ENCODE results near the gene MCC. TPM values are rescaled to one million over a fixed set of nuclear protein-coding genes. Genes with fewer than 3 reads are reported as not detected.

MCC gene
- total and polyA plus RNA-seq, 4 donors, result 1.6 to 38.6 (median 11.2) TPM

- Histone ChIP-seq H3K9me3 (ENCODE audit: control insufficient read depth in 4 of 4, insufficient read depth in 3 of 4, low read length in 3 of 4) (no peaks in the 10 kb centered on the region), H3K9ac (ENCODE audit: insufficient read depth in 1 of 2, low read length in 2 of 2) (no peak overlapping the region), H3K27me3 (ENCODE audit: control insufficient read depth in 3 of 3, insufficient read depth in 3 of 3, low read length in 2 of 3) (no peaks in the 10 kb centered on the region), H3K27ac (ENCODE audit: low read depth in 1 of 2, low read length in 1 of 2) (no peak overlapping the region), H3K4me3 (no peak overlapping the region), H3K36me3 (ENCODE audit: control insufficient read depth in 4 of 4, insufficient read depth in 4 of 4, low read length in 4 of 4) (no peaks in the 10 kb centered on the region), H3K4me1 (ENCODE audit: control insufficient read depth in 5 of 5, insufficient read depth in 5 of 5, low read length in 5 of 5) (peaks cover 0 to 49% (median 13%) of the 10 kb centered on the region in 5 donors)
- WGBS, 2 donors, result 79 to 80% methylated on average over 3 of the region's 3 CpGs
- TF ChIP-seq CTCF (IDR thresholded peaks at IDR 0.05; ENCODE audit: control extremely low read depth, extremely low read depth), result no peak
- ATAC-seq (ENCODE audit: insufficient read depth, low FRiP score) (no peak), DNase-seq (no peak)
These were observed 260.5 kb downstream of the MCC start for GRCh38 chr5:113227798-113228197.

GRCh38 chr5:113226116-113226736, 262.0 kb downstream of the MCC start:
- H3K4me1 ChIP-seq (ENCODE audit: control insufficient read depth in 5 of 5, insufficient read depth in 5 of 5, low read length in 5 of 5), result peaks cover 0 to 46% (median 10%) of the 10 kb centered on the region in 5 donors
- DNase-seq (no peak), ATAC-seq (ENCODE audit: insufficient read depth, low FRiP score) (no peak)
- TF ChIP-seq CTCF (IDR thresholded peaks at IDR 0.05; ENCODE audit: control extremely low read depth, extremely low read depth), result no peak
- no peaks in the 10 kb centered on the region for H3K27me3 ChIP-seq (ENCODE audit: control insufficient read depth in 3 of 3, insufficient read depth in 3 of 3, low read length in 2 of 3)
- H3K27ac ChIP-seq (ENCODE audit: low read depth in 1 of 2, low read length in 1 of 2), result no peak overlapping the region
- no peaks in the 10 kb centered on the region for H3K36me3 ChIP-seq (ENCODE audit: control insufficient read depth in 4 of 4, insufficient read depth in 4 of 4, low read length in 4 of 4)
- WGBS, 2 donors, result 97% methylated on average over 1 of the region's 1 CpG
- no peak overlapping the region for H3K9ac ChIP-seq (ENCODE audit: insufficient read depth in 1 of 2, low read length in 2 of 2)
- H3K4me3 ChIP-seq, result no peak overlapping the region
- H3K9me3 ChIP-seq (ENCODE audit: control insufficient read depth in 4 of 4, insufficient read depth in 3 of 4, low read length in 3 of 4), result no peaks in the 10 kb centered on the region

GRCh38 chr5:113225259-113225658, 263.0 kb downstream of the MCC start:
- H3K27me3 ChIP-seq (ENCODE audit: control insufficient read depth in 3 of 3, insufficient read depth in 3 of 3, low read length in 2 of 3), result no peaks in the 10 kb centered on the region
- peaks cover 0 to 39% (median 10%) of the 10 kb centered on the region in 5 donors for H3K4me1 ChIP-seq (ENCODE audit: control insufficient read depth in 5 of 5, insufficient read depth in 5 of 5, low read length in 5 of 5)
- no peak for TF ChIP-seq CTCF (IDR thresholded peaks at IDR 0.05; ENCODE audit: control extremely low read depth, extremely low read depth)
- no peaks in the 10 kb centered on the region for H3K36me3 ChIP-seq (ENCODE audit: control insufficient read depth in 4 of 4, insufficient read depth in 4 of 4, low read length in 4 of 4)
- 85 to 86% methylated on average over 2 of the region's 2 CpGs for WGBS, 2 donors
- no peak overlapping the region for H3K27ac ChIP-seq (ENCODE audit: low read depth in 1 of 2, low read length in 1 of 2)
- no peaks in the 10 kb centered on the region for H3K9me3 ChIP-seq (ENCODE audit: control insufficient read depth in 4 of 4, insufficient read depth in 3 of 4, low read length in 3 of 4)
- DNase-seq (no peak), ATAC-seq (ENCODE audit: insufficient read depth, low FRiP score) (no peak)
- no peak overlapping the region for H3K9ac ChIP-seq (ENCODE audit: insufficient read depth in 1 of 2, low read length in 2 of 2)
- H3K4me3 ChIP-seq, result no peak overlapping the region
